ENCODE measurements around the gene CCDC14.
A peak's percentile ranks its signal among the peaks of the same experiment; 100 is the strongest.

CCDC14 gene

DNA sequence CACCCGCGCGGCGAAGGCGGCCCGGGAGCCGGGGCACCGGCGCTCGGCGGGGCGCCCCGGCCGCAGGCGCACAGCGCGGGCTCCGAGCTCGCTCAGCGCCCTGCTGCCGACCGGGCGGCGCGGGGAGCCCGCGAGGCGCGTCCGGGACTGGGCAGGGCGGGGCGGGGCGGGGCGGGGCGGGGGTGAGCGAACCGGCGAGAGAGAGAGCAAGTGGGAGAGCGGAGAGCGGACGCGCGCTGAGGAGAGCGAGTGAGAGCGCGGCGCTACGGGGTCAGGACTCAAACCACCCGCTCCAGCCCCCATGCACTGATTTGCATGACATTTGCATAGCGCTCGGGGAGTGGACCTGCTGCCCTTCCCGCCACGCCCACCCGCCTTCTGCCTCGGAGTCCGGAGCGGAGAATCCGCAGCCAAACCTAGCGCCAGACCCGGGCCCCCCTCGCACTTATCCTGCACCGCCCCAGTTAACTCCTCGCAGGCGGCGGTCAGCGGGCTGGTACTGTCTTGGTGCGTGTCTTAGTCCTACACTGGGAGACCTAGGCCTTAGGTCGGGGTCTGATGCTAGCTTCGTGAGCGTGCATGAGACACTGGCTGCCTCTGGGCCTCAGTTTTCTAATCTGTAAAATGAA, 76.7 kb downstream of the CCDC14 start, which contains the start of gene MYLK:
TSS of gene MYLK (minus strand) at position 130 of the 629 bp plus-strand sequence. CDS start 90,491 bp downstream, outside the sequence.
- TF ChIP-seq CTCF (IDR thresholded peaks at IDR 0.05; ENCODE audit: extremely low read depth, missing control alignments) = no peak
- peak; percentile 87 for DNase-seq (ENCODE audit: low spot score)

DNA sequence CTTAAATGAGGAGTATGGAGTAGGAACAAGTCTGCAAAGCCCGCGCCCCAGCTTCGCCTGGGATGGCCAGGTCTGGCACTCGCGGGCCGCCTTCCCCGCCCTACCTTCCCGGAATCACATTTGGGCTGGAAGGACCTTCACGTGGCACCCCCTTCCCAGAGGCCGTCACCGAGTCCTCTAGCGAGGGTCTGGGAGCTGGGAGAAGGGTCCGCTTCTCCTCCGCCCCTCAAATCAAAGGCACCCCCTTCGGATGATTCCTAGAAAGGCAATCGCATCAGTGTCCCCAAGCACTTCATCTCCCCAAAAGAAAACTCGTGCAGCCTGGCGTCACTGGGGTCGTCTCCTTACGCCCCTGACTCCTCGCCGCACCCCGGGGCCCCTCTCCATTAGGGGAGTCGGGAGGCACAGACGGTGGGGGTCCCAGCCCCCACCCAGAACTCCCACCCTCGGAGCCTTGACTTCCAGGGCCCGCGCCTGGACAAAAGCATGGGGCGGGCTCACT, 77.3 kb downstream of the CCDC14 start:
- TF ChIP-seq CTCF (IDR thresholded peaks at IDR 0.05; ENCODE audit: extremely low read depth, missing control alignments) = no peak

DNA sequence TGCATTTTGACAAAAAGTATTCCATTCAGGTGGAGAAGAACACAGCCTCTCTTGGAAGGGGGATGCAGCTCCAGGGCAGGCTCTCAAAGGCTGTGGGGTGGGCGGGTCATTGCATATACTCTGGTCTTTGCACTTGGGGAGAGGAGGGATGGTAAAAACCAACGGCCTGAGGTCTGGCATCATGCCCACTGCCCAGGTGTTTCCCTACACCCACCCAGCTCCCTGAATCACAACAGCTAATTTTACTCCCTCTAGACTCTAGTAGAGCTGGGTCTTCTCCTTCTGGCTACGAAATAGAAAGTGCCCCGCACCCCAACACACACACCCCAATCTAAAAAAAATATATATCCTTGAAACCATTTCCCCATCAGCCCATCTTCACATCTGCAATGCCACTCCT, 77.9 kb downstream of the CCDC14 start:
- no peak for DNase-seq (ENCODE audit: low spot score)
- no peak for TF ChIP-seq CTCF (IDR thresholded peaks at IDR 0.05; ENCODE audit: extremely low read depth, missing control alignments)

More for the DNA sequence above, 77.3 kb downstream of the CCDC14 start:
- no peak for DNase-seq (ENCODE audit: low spot score)

- DNase-seq (ENCODE audit: low spot score) = peak; percentile 11
- TF ChIP-seq CTCF (IDR thresholded peaks at IDR 0.05; ENCODE audit: extremely low read depth, missing control alignments) = no peak
These were observed 79.3 kb downstream of the CCDC14 start for GRCh38 chr3:123881771-123882170.

DNA sequence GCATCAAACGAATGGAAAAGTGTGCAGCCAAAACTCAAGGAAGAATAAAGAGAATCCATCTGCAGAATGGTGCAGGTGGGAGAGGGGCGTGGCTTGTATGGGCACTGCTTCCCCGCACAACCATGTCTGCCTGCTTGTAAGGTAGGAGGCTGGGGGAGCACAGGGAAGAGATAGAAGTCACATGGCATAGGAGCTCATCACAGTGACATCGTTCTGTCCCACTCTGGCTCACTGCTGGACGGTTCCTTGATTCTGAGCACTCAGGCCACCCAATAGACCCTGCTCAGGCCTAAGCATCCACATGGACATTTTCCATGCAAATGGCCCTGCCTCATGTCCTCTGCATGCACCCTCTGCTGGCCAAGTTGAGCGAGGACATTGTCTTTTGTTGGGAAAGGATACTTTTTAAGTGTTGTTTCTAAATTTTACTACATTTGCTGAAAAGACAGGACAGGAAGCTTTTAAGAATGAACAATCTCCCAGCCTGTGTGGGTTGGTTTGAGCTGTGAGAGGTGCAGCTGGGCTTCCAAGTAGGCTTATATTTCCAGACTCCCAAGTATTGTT, 79.9 kb downstream of the CCDC14 start:
- no peak for DNase-seq (ENCODE audit: low spot score)
- TF ChIP-seq CTCF (IDR thresholded peaks at IDR 0.05; ENCODE audit: extremely low read depth, missing control alignments) = peak; percentile 1

GRCh38 chr3:123878807-123879206, 82.2 kb downstream of the CCDC14 start:
- no peak for TF ChIP-seq CTCF (IDR thresholded peaks at IDR 0.05; ENCODE audit: extremely low read depth, missing control alignments)
- no peak for DNase-seq (ENCODE audit: low spot score)

GRCh38 chr3:123877965-123878364, 83.1 kb downstream of the CCDC14 start:
- no peak for DNase-seq (ENCODE audit: low spot score)
- TF ChIP-seq CTCF (IDR thresholded peaks at IDR 0.05; ENCODE audit: extremely low read depth, missing control alignments) = no peak

Data from GM20000 (cell line).